Measurements from ENCODE around the gene OR2T29. TPM values are rescaled to one million over a fixed set of nuclear protein-coding genes. Genes with fewer than 3 reads are reported as not detected.
"Not testable (repeated sequence)": the region's sequence is repeated elsewhere in the genome, so short reads cannot be mapped to it uniquely, and the experiment has no call there.

Gene OR2T29
- total and polyA plus RNA-seq, 2 experiments from 2014 or later: not detected

GRCh38 chr1:248521856-248522255 lies 40.7 kb downstream of the OR2T29 start:
- Histone ChIP-seq H3K4me3 (no peak overlapping the region), H3K9me3 (ENCODE audit: low read depth) (no peaks in the 10 kb centered on the region), H3K36me3 (no peaks in the 10 kb centered on the region), H3K27me3 (no peaks in the 10 kb centered on the region), H3K27ac (no peak overlapping the region), H3K4me1 (ENCODE audit: low read depth) (no peaks in the 10 kb centered on the region)
- DNase-seq (ENCODE audit: low read depth in 1 of 2, low spot score in 1 of 2): no peak
- TF ChIP-seq CTCF (IDR thresholded peaks at IDR 0.05; ENCODE audit: low read depth, low read length): no peak

- not testable (repeated sequence) for H3K4me1 ChIP-seq (ENCODE audit: low read depth); H3K27me3 ChIP-seq; H3K4me3 ChIP-seq; H3K27ac ChIP-seq; H3K36me3 ChIP-seq; DNase-seq (ENCODE audit: low read depth in 1 of 2, low spot score in 1 of 2); H3K9me3 ChIP-seq (ENCODE audit: low read depth)
Observed at GRCh38 chr1:248510217-248510616, 52.4 kb downstream of the OR2T29 start.

- not testable (repeated sequence) for H3K27ac ChIP-seq; H3K36me3 ChIP-seq; H3K27me3 ChIP-seq; DNase-seq (ENCODE audit: low read depth in 1 of 2, low spot score in 1 of 2); H3K9me3 ChIP-seq (ENCODE audit: low read depth); H3K4me1 ChIP-seq (ENCODE audit: low read depth); H3K4me3 ChIP-seq
Observed at GRCh38 chr1:248507773-248508172, 54.8 kb downstream of the OR2T29 start, which contains the start of gene OR2G6. Gene OR2G6 (plus strand): TSS chr1:248508073. CDS start chr1:248521647, 13,574 bp downstream.

Other genes starting within 250 kb of the OR2T29 start
- not detected in 2 replicates for gene OR2M7, start 238.2 kb downstream of the OR2T29 start, total RNA-seq
- not detected in 2 replicates for gene OR2M7, start 238.2 kb downstream of the OR2T29 start, polyA plus RNA-seq
- gene OR14C36, start 214.0 kb downstream of the OR2T29 start, total RNA-seq: not detected in 2 replicates
- not detected in 2 replicates for gene OR14C36, start 214.0 kb downstream of the OR2T29 start, polyA plus RNA-seq
- not detected in 2 replicates for gene OR2T4, start 201.1 kb downstream of the OR2T29 start, total RNA-seq
- gene OR2T4, start 201.1 kb downstream of the OR2T29 start, polyA plus RNA-seq: not detected in 2 replicates
- not detected in 2 replicates for gene OR2T6, start 187.0 kb downstream of the OR2T29 start, total RNA-seq
- gene OR2T6, start 187.0 kb downstream of the OR2T29 start, polyA plus RNA-seq: not detected in 2 replicates
- gene OR2T1, start 159.7 kb downstream of the OR2T29 start, total RNA-seq: not detected in 2 replicates
- not detected in 2 replicates for gene OR2T1, start 159.7 kb downstream of the OR2T29 start, polyA plus RNA-seq
- gene OR2T2, start 117.1 kb downstream of the OR2T29 start, total RNA-seq: not detected in 2 replicates
- not detected in 2 replicates for gene OR2T2, start 117.1 kb downstream of the OR2T29 start, polyA plus RNA-seq
- gene OR2T3, start 89.4 kb downstream of the OR2T29 start, total RNA-seq: not detected in 2 replicates
- gene OR2T3, start 89.4 kb downstream of the OR2T29 start, polyA plus RNA-seq: not detected in 2 replicates
- gene OR2T5, start 74.2 kb downstream of the OR2T29 start, total RNA-seq: not detected in 2 replicates
- not detected in 2 replicates for gene OR2T5, start 74.2 kb downstream of the OR2T29 start, polyA plus RNA-seq
- gene OR2G6, start 54.7 kb downstream of the OR2T29 start, total RNA-seq: not detected in 2 replicates
- gene OR2G6, start 54.7 kb downstream of the OR2T29 start, polyA plus RNA-seq: not detected in 2 replicates
- not detected in 2 replicates for gene OR2T34, start 12.0 kb upstream of the OR2T29 start, total RNA-seq
- not detected in 2 replicates for gene OR2T34, start 12.0 kb upstream of the OR2T29 start, polyA plus RNA-seq
- not detected in 2 replicates for gene OR2T10, start 34.9 kb upstream of the OR2T29 start, total RNA-seq
- not detected in 2 replicates for gene OR2T10, start 34.9 kb upstream of the OR2T29 start, polyA plus RNA-seq
- not detected in 2 replicates for gene OR2T11, start 72.3 kb upstream of the OR2T29 start, total RNA-seq
- gene OR2T11, start 72.3 kb upstream of the OR2T29 start, polyA plus RNA-seq: not detected in 2 replicates
- gene OR2T35, start 82.5 kb upstream of the OR2T29 start, total RNA-seq: not detected in 2 replicates
- not detected in 2 replicates for gene OR2T35, start 82.5 kb upstream of the OR2T29 start, polyA plus RNA-seq
- not detected in 2 replicates for gene OR2T27, start 92.8 kb upstream of the OR2T29 start, total RNA-seq
- gene OR2T27, start 92.8 kb upstream of the OR2T29 start, polyA plus RNA-seq: not detected in 2 replicates
- gene OR14I1, start 140.0 kb upstream of the OR2T29 start, total RNA-seq: not detected in 2 replicates
- gene OR14I1, start 140.0 kb upstream of the OR2T29 start, polyA plus RNA-seq: not detected in 2 replicates
- gene LYPD8, start 193.0 kb upstream of the OR2T29 start, total RNA-seq: not detected in 2 replicates
- gene LYPD8, start 193.0 kb upstream of the OR2T29 start, polyA plus RNA-seq: not detected in 2 replicates